Measurements from ENCODE around the gene HS6ST1. TPM values are rescaled to one million over a fixed set of nuclear protein-coding genes. Genes with fewer than 3 reads are reported as not detected.
A peak's percentile ranks its signal among the peaks of the same experiment; 100 is the strongest.

The HS6ST1 gene
- total and polyA plus RNA-seq, 4 donors = 17.9 to 31.9 (median 25.4) TPM

GRCh38 chr2:128260239-128261138 is 58.2 kb downstream of the HS6ST1 start:
- no peak overlapping the region for H3K4me3 ChIP-seq (ENCODE audit: low read depth in 1 of 3, low read length in 3 of 3)

GRCh38 chr2:128259585-128259984 is 59.1 kb downstream of the HS6ST1 start:
- DNase-seq (ENCODE audit: low spot score) = no peak
- WGBS = 93% methylated on average over 5 of the region's 5 CpGs
- TF ChIP-seq RAD21 (IDR thresholded peaks at IDR 0.05) = no peak
- TF ChIP-seq NR2F2 (IDR thresholded peaks at IDR 0.05) = no peak
- TF ChIP-seq CTCF (IDR thresholded peaks at IDR 0.05; ENCODE audit: low read depth, low read length, missing input control) = no peak
- no peak for TF ChIP-seq RXRA (IDR thresholded peaks at IDR 0.05)
- no peak for TF ChIP-seq FOXA1 (IDR thresholded peaks at IDR 0.05)
- TF ChIP-seq YY1 (IDR thresholded peaks at IDR 0.05) = no peak
- TF ChIP-seq SP1 (IDR thresholded peaks at IDR 0.05) = no peak
- TF ChIP-seq HNF4G (IDR thresholded peaks at IDR 0.05) = no peak
- TF ChIP-seq EGR1 (IDR thresholded peaks at IDR 0.05; ENCODE audit: low read depth in 2 of 2) = no peak
- no peak for TF ChIP-seq ZBTB33 (IDR thresholded peaks at IDR 0.05)
- no peak for TF ChIP-seq JUND (IDR thresholded peaks at IDR 0.05)
- no peak for TF ChIP-seq HNF4A (conservative IDR thresholded peaks at IDR 0.05)
- no peak for TF ChIP-seq TAF1 (conservative IDR thresholded peaks at IDR 0.05)

More at GRCh38 chr2:128260239-128261138, 58.2 kb downstream of the HS6ST1 start:
- WGBS = 86% methylated on average over 24 of the region's 24 CpGs
- no peaks in the 10 kb centered on the region for H3K27me3 ChIP-seq (ENCODE audit: control insufficient read depth in 4 of 4, insufficient read depth in 4 of 4, low read length in 3 of 4)
- no peak overlapping the region for H3K27ac ChIP-seq (ENCODE audit: low read depth in 1 of 2, low read length in 2 of 2)
- H3K4me1 ChIP-seq (ENCODE audit: control insufficient read depth in 4 of 4, insufficient read depth in 4 of 4, low read length in 3 of 4) = no peaks in the 10 kb centered on the region
- no peaks in the 10 kb centered on the region for H3K9me3 ChIP-seq (ENCODE audit: control insufficient read depth in 4 of 4, low read length in 3 of 4)
- H3K36me3 ChIP-seq (ENCODE audit: control insufficient read depth in 4 of 4, insufficient read depth in 3 of 4, low read depth in 1 of 4, low read length in 3 of 4) = peaks cover 0 to 3% (median 0%) of the 10 kb centered on the region in 4 donors
- no peak overlapping the region for H3K9ac ChIP-seq (ENCODE audit: low read depth in 1 of 2, low read length in 2 of 2)
- DNase-seq (ENCODE audit: low spot score) = peak; percentile 9
- TF ChIP-seq NR2F2 (IDR thresholded peaks at IDR 0.05) (no peak), HNF4G (IDR thresholded peaks at IDR 0.05) (no peak), SP1 (IDR thresholded peaks at IDR 0.05) (no peak), CTCF (IDR thresholded peaks at IDR 0.05; ENCODE audit: low read depth, low read length, missing input control) (no peak)

More at GRCh38 chr2:128259585-128259984, 59.1 kb downstream of the HS6ST1 start:
- Histone ChIP-seq H3K36me3 (ENCODE audit: control insufficient read depth in 4 of 4, insufficient read depth in 3 of 4, low read depth in 1 of 4, low read length in 3 of 4) (no peaks in the 10 kb centered on the region), H3K27ac (ENCODE audit: low read depth in 1 of 2, low read length in 2 of 2) (no peak overlapping the region), H3K4me1 (ENCODE audit: control insufficient read depth in 4 of 4, insufficient read depth in 4 of 4, low read length in 3 of 4) (no peaks in the 10 kb centered on the region), H3K9ac (ENCODE audit: low read depth in 1 of 2, low read length in 2 of 2) (no peak overlapping the region), H3K9me3 (ENCODE audit: control insufficient read depth in 4 of 4, low read length in 3 of 4) (no peaks in the 10 kb centered on the region), H3K27me3 (ENCODE audit: control insufficient read depth in 4 of 4, insufficient read depth in 4 of 4, low read length in 3 of 4) (no peaks in the 10 kb centered on the region), H3K4me3 (ENCODE audit: low read depth in 1 of 3, low read length in 3 of 3) (no peak overlapping the region)
